ENCODE data around the gene GIMD1.

The GIMD1 gene

DNA sequence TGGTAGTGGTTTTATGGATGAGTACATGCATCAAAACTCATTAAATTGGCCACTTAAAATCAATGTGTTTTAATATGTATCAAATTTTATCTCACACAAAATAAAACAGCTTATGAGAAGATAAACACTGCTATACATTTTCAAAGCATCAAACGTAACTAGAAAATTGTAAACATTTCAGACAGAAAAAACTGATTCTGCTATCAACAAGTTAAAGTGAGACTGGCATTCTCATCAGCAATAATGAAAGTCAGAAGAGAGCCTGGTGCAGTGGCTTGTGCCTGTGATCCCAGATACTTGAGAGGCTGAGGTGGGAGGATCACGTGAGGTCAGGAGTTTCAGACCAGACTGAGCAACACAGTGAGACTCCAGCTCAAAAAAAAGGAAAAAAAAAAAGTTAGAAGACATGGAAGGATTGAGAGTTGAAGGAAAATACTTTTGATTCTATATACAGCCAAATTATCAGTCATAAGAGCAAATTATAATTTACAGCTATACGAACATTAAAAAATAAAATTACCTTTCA lies 55.5 kb downstream of the GIMD1 start:
- no peak for DNase-seq (ENCODE audit: low spot score)

DNA sequence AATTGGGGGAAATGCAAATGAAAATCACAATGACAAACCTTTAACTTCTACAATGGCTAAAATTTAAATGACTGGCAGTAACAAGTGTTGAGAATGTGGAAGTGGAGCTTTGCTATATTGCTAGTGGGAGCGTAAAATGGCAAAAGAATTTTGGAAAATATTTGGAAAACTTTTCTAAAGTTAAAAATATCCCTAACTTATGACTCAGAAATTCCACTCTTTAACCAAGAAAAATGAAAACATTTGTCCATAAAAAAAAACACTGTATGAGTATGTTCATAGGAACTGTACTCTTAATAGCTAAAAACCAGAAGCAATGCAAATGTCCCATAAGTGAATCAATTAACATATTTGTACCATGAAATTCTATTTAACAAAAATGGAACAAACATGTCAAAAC lies 56.2 kb downstream of the GIMD1 start:
- peak; percentile 35 for DNase-seq (ENCODE audit: low spot score)

All from GM03348 (cell line).